Vagina (tissue), 2 donors: Measurements from ENCODE around the gene SMARCA2. TPM values are rescaled to one million over a fixed set of nuclear protein-coding genes. Genes with fewer than 3 reads are reported as not detected.

Experiments
- DNase-seq, 2 donors: peaks; one replicate each; pipeline ENCODE4 v3.0.0-alpha.2; 2017; ENCODE audit errors: extremely low spot score in 2 of 2
- H3K27ac ChIP-seq: fragments of 200-600 bp; sonication (generic); one replicate; pipeline ENCODE4 v1.5.1; 2019
- H3K27me3 ChIP-seq: fragments of 200-600 bp; sonication (generic); one replicate; pipeline ENCODE4 v1.5.1; 2019
- H3K36me3 ChIP-seq, 2 donors: fragments of 200-600 bp; sonication (generic); one replicate each; pipeline ENCODE4 v1.5.1; 2017 to 2019
- H3K4me1 ChIP-seq: fragments of 200-600 bp; sonication (generic); one replicate; pipeline ENCODE4 v1.5.1; 2019
- H3K4me3 ChIP-seq, 2 donors: fragments of 200-600 bp; sonication (generic); 1 replicate in 1 of 2; 2 replicates in 1 of 2; pipeline ENCODE4 v1.5.1; 2016 to 2019
- H3K9me3 ChIP-seq: fragments of 200-600 bp; sonication (generic); one replicate; pipeline ENCODE4 v1.5.1; 2019
- POLR2A ChIP-seq, 2 donors: fragments of 450-650 bp; IDR thresholded peaks; one replicate each; pipeline ENCODE4 v1.6.1; 2017; ENCODE audit warnings: antibody characterized with exemption in 2 of 2, mild to moderate bottlenecking in 2 of 2, moderate library complexity in 2 of 2
- POLR2AphosphoS5 ChIP-seq, 2 donors: sonication (generic); formaldehyde crosslinking; IDR thresholded peaks; one replicate each; pipeline ENCODE4 v1.9.0; 2017; ENCODE audit warnings: antibody characterized with exemption in 2 of 2, mild to moderate bottlenecking in 2 of 2, low read depth in 1 of 2; ENCODE audit not compliant: insufficient read depth in 1 of 2
- intact Hi-C: fragments of 100-400 bp; cut with DNase I; formaldehyde crosslinking; loops from one replicate; pipeline ENCODE4 v1.15.1; 2023
- total RNA-seq: library from RNA; depleted of rRNA; stranded (reverse); fragments of >200 nt; gene quantifications from one replicate; pipeline ENCODE4 v1.2.3, GENCODE V29; 2016
- TF ChIP-seq, protein P1 (sequence below), 3 experiments: fragments of 450-650 bp in 2 of 3; fragments of 200-600 bp in 1 of 3; sonication (generic) in 1 of 3; IDR thresholded peaks; one replicate each; pipeline ENCODE4 v1.5.1; 2017 to 2019; ENCODE audit warnings: antibody characterized with exemption in 3 of 3, mild to moderate bottlenecking in 2 of 3, moderate library complexity in 2 of 3

SMARCA2 gene
- total RNA-seq, 1 donor from 2014 or later: 98.0 TPM

DNA sequence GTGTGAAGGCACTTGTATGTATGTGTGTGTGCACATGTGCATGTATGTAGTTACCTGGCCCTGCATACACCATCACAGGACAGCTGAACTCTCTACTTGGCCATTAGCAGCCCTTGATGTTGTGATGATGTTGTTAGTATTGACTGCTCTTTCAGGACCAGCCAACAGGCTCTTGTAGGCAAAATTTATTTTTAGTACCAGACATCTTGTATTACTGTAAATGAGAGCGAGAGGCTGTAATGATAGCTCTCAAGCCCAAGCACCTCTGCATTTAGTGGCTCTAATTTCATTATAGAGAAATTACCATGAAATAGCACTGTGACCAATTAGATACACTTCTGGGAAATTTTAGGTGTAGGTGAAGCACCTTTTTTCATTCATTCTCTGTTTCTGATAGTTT is 158.0 kb downstream of the SMARCA2 start:
- TF ChIP-seq POLR2A (IDR thresholded peaks at IDR 0.05) (no peak), POLR2AphosphoS5 (IDR thresholded peaks at IDR 0.05; ENCODE audit: insufficient read depth in 1 of 2, low read depth in 1 of 2) (no peak)
- TF ChIP-seq, protein P1, sequence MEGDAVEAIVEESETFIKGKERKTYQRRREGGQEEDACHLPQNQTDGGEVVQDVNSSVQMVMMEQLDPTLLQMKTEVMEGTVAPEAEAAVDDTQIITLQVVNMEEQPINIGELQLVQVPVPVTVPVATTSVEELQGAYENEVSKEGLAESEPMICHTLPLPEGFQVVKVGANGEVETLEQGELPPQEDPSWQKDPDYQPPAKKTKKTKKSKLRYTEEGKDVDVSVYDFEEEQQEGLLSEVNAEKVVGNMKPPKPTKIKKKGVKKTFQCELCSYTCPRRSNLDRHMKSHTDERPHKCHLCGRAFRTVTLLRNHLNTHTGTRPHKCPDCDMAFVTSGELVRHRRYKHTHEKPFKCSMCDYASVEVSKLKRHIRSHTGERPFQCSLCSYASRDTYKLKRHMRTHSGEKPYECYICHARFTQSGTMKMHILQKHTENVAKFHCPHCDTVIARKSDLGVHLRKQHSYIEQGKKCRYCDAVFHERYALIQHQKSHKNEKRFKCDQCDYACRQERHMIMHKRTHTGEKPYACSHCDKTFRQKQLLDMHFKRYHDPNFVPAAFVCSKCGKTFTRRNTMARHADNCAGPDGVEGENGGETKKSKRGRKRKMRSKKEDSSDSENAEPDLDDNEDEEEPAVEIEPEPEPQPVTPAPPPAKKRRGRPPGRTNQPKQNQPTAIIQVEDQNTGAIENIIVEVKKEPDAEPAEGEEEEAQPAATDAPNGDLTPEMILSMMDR (IDR thresholded peaks at IDR 0.05): no peak
- H3K27me3 ChIP-seq: no peaks in the 10 kb centered on the region
- H3K4me1 ChIP-seq: no peaks in the 10 kb centered on the region
- peaks cover 0 to 5% of the 10 kb centered on the region in 2 donors for H3K36me3 ChIP-seq
- intact Hi-C loops: no loop called here
- H3K27ac ChIP-seq: no peak overlapping the region
- H3K9me3 ChIP-seq: no peaks in the 10 kb centered on the region
- H3K4me3 ChIP-seq: no peak overlapping the region
- DNase-seq: no peak

DNA sequence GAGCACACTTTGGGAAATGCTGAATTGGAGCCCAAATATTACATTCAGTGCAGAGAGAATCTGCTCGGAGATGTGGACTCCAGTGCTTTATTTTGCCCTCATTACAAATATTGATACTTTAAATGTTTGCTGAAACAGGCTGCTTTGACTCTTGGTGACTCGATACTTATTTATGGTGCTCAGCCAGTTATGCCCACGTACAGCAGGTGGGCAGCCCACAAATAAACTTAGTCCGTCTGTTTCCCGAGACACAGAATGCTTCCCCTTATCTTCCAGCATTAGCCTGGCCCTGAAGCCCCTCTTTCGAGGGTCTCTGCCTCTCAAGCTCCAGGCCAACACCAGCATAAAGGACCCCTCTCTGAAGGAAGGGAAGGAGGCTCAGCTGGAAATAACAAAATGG is 158.7 kb downstream of the SMARCA2 start:
- no peaks in the 10 kb centered on the region for H3K4me1 ChIP-seq
- H3K9me3 ChIP-seq: no peaks in the 10 kb centered on the region
- no peak overlapping the region for H3K4me3 ChIP-seq
- no peaks in the 10 kb centered on the region for H3K27me3 ChIP-seq
- TF ChIP-seq POLR2AphosphoS5 (IDR thresholded peaks at IDR 0.05; ENCODE audit: insufficient read depth in 1 of 2, low read depth in 1 of 2): no peak
- TF ChIP-seq, protein P1 (IDR thresholded peaks at IDR 0.05): no peak
- TF ChIP-seq POLR2A (IDR thresholded peaks at IDR 0.05): no peak
- no peak for DNase-seq
- no peak overlapping the region for H3K27ac ChIP-seq
- intact Hi-C loops: no loop called here
- peaks cover 0 to 5% of the 10 kb centered on the region in 2 donors for H3K36me3 ChIP-seq

DNA sequence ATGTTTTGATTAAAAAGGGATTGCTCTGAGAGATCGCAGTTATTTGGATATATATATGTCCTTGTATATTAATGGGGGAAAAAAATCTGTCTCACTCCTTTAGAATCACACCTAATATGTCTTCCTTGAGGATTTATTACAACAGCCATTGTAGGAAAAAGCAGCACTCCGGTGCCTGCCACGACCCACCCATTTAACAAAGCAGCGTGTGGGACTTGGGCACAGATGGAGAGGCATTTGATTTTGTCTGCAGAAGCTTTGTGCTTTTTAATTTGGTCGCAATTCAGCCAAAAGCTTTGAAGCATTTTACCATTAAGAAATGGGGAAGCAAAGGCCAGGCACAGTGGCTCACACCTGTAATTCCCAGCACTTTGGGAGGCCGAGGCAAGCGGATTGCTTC is 159.2 kb downstream of the SMARCA2 start:
- TF ChIP-seq, protein P1 (IDR thresholded peaks at IDR 0.05): no peak
- TF ChIP-seq POLR2A (IDR thresholded peaks at IDR 0.05) (no peak), POLR2AphosphoS5 (IDR thresholded peaks at IDR 0.05; ENCODE audit: insufficient read depth in 1 of 2, low read depth in 1 of 2) (no peak)
- H3K4me1 ChIP-seq: no peaks in the 10 kb centered on the region
- peaks cover 0 to 5% of the 10 kb centered on the region in 2 donors for H3K36me3 ChIP-seq
- intact Hi-C loops: no loop called here
- DNase-seq: no peak
- no peak overlapping the region for H3K4me3 ChIP-seq
- no peaks in the 10 kb centered on the region for H3K9me3 ChIP-seq
- no peaks in the 10 kb centered on the region for H3K27me3 ChIP-seq
- H3K27ac ChIP-seq: no peak overlapping the region

DNA sequence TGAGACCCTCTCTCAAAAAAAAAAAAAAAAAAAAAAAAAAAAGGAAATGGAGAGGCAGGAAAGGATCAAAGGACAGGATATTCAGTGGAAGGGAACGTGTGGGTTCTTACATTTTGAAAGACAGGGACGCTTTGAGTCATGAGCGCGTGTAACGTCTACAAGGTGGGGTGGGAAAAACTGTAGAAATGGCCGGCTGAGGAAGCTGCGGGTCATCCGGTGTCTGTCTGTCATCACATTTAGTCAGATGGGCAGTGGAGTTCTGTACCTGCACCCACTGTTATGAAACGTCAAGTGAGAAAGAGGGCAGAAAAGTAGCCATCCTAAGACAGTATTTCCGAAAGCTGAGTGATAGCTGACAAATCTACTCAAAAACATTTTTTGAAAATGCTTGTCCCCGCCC is 159.8 kb downstream of the SMARCA2 start:
- TF ChIP-seq POLR2A (IDR thresholded peaks at IDR 0.05) (no peak), POLR2AphosphoS5 (IDR thresholded peaks at IDR 0.05; ENCODE audit: insufficient read depth in 1 of 2, low read depth in 1 of 2) (no peak)
- TF ChIP-seq, protein P1 (IDR thresholded peaks at IDR 0.05): no peak
- Histone ChIP-seq H3K4me3 (no peak overlapping the region), H3K27me3 (no peaks in the 10 kb centered on the region), H3K27ac (no peak overlapping the region), H3K4me1 (no peaks in the 10 kb centered on the region), H3K9me3 (no peaks in the 10 kb centered on the region), H3K36me3 (peaks cover 0 to 5% of the 10 kb centered on the region in 2 donors)
- DNase-seq: no peak
- intact Hi-C loops: no loop called here

DNA sequence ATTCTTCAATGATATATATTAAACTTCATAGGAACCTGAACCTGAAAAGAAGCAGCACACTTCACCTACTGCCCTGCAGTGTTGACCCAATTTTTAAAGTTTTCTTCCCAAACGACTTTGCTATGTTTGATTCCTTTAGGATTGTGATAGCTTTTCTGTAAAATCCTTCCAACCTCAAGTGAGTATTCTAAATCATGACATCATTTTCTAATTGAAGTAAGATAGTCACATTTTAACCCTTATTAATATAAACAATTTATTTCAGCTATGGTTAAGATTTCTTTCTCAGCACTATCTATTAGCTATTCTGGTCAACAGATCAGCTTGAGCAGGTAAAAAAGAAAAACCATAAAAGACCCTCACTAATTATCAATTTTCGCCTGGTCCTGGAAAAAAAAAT is 162.0 kb downstream of the SMARCA2 start:
- no peaks in the 10 kb centered on the region for H3K9me3 ChIP-seq
- no peak overlapping the region for H3K27ac ChIP-seq
- no peak for DNase-seq
- peaks cover 0 to 5% of the 10 kb centered on the region in 2 donors for H3K36me3 ChIP-seq
- H3K4me3 ChIP-seq: no peak overlapping the region
- H3K27me3 ChIP-seq: no peaks in the 10 kb centered on the region
- intact Hi-C loops: no loop called here
- H3K4me1 ChIP-seq: no peaks in the 10 kb centered on the region
- TF ChIP-seq, protein P1 (IDR thresholded peaks at IDR 0.05): no peak
- no peak for TF ChIP-seq POLR2AphosphoS5 (IDR thresholded peaks at IDR 0.05; ENCODE audit: insufficient read depth in 1 of 2, low read depth in 1 of 2)
- TF ChIP-seq POLR2A (IDR thresholded peaks at IDR 0.05): no peak
